CD14-positive monocyte (primary cell): Measurements from ENCODE around the gene MYH7. TPM values are rescaled to one million over a fixed set of nuclear protein-coding genes. Genes with fewer than 3 reads are reported as not detected.

Experiments
- DNase-seq, 3 donors: peaks; one replicate each; pipeline ENCODE4 v3.0.0-alpha.2; 2011 to 2022
- H2AFZ ChIP-seq: 2 replicates; pipeline ENCODE4 v1.6.0; 2012; ENCODE audit warnings: mild to moderate bottlenecking, low read depth, low read length, inconsistent platforms; ENCODE audit not compliant: insufficient read depth, poor library complexity, severe bottlenecking
- H3K27ac ChIP-seq, 2 donors: 1 replicate in 1 of 2; 2 replicates in 1 of 2; pipeline ENCODE4 v1.5.1; 2012 to 2013; ENCODE audit warnings: low read length in 2 of 2, control low read depth in 1 of 2, inconsistent platforms in 1 of 2, low read depth in 1 of 2, mild to moderate bottlenecking in 1 of 2
- H3K27me3 ChIP-seq, 2 donors: one replicate each; pipeline versions ENCODE4 v1.6.0 to v1.6.1; 2011 to 2013; ENCODE audit warnings: low read length in 2 of 2; ENCODE audit not compliant: control insufficient read depth in 2 of 2, insufficient read depth in 2 of 2
- H3K36me3 ChIP-seq, 2 donors: replicated peaks in 1 of 2; 1 replicate in 1 of 2; 2 replicates in 1 of 2; pipeline versions ENCODE4 v1.5.1 to v1.6.1; 2012 to 2013; ENCODE audit warnings: low read length in 2 of 2, control low read depth in 1 of 2, inconsistent platforms in 1 of 2, mild to moderate bottlenecking in 1 of 2; ENCODE audit not compliant: insufficient read depth in 2 of 2, control insufficient read depth in 1 of 2
- H3K4me1 ChIP-seq, 2 donors: 1 replicate in 1 of 2; 2 replicates in 1 of 2; pipeline versions ENCODE4 v1.5.1 to v1.6.1; 2012 to 2013; ENCODE audit warnings: low read length in 2 of 2, control low read depth in 1 of 2, inconsistent platforms in 1 of 2, mild to moderate bottlenecking in 1 of 2, moderate library complexity in 1 of 2; ENCODE audit not compliant: insufficient read depth in 2 of 2, control insufficient read depth in 1 of 2
- H3K4me2 ChIP-seq: replicated peaks from 2 replicates; pipeline ENCODE3; 2012; ENCODE audit warnings: low read length, moderate library complexity, mild to moderate bottlenecking; ENCODE audit not compliant: poor library complexity, severe bottlenecking; ENCODE audit errors: extremely low read depth
- H3K4me3 ChIP-seq, 3 experiments: fragments of 200-600 bp in 1 of 3; sonication (generic) in 1 of 3; replicated peaks in 1 of 3; 1 replicate in 2 of 3; 2 replicates in 1 of 3; pipeline ENCODE4 v1.5.1; 2011 to 2013; ENCODE audit warnings: low read length in 3 of 3, mild to moderate bottlenecking in 3 of 3, control low read depth in 2 of 3, low read depth in 2 of 3, inconsistent platforms in 1 of 3, moderate library complexity in 1 of 3
- H3K79me2 ChIP-seq: 2 replicates; pipeline ENCODE4 v1.6.0; 2012; ENCODE audit warnings: mild to moderate bottlenecking, control low read depth, inconsistent platforms, low read length, moderate library complexity; ENCODE audit not compliant: insufficient read depth
- H3K9ac ChIP-seq: 2 replicates; pipeline ENCODE4 v1.6.0; 2017; ENCODE audit warnings: low read length, mild to moderate bottlenecking; ENCODE audit not compliant: insufficient read depth, poor library complexity, severe bottlenecking
- H3K9me3 ChIP-seq, 2 donors: replicated peaks in 1 of 2; 1 replicate in 1 of 2; 2 replicates in 1 of 2; pipeline versions ENCODE4 v1.5.1 to v1.6.1; 2012 to 2013; ENCODE audit warnings: low read length in 2 of 2, control low read depth in 1 of 2; ENCODE audit not compliant: control insufficient read depth in 1 of 2, insufficient read depth in 1 of 2
- H4K20me1 ChIP-seq: 2 replicates; pipeline ENCODE4 v1.6.0; 2012; ENCODE audit warnings: mild to moderate bottlenecking, low read length, control low read depth, moderate library complexity; ENCODE audit not compliant: insufficient read depth
- H3K27ac Mint-ChIP-seq, 7 donors: one replicate each; pipeline ENCODE4 v1.8.0; 2020; ENCODE audit warnings: mild to moderate bottlenecking in 7 of 7, mixed read lengths in 7 of 7, moderate library complexity in 6 of 7, inconsistent platforms in 2 of 7
- H3K27me3 Mint-ChIP-seq, 3 donors: one replicate each; pipeline ENCODE4 v1.8.0; 2021 to 2022; ENCODE audit warnings: low read depth in 3 of 3, mild to moderate bottlenecking in 3 of 3, mixed read lengths in 3 of 3, moderate library complexity in 3 of 3, inconsistent platforms in 1 of 3
- H3K36me3 Mint-ChIP-seq, 2 donors: one replicate each; pipeline ENCODE4 v1.8.0; 2020; ENCODE audit warnings: mixed read lengths in 2 of 2, inconsistent platforms in 1 of 2, mild to moderate bottlenecking in 1 of 2
- H3K4me1 Mint-ChIP-seq: one replicate; pipeline ENCODE4 v1.8.0; 2020; ENCODE audit warnings: mild to moderate bottlenecking, mixed read lengths
- H3K4me3 Mint-ChIP-seq, 2 donors: one replicate each; pipeline ENCODE4 v1.8.0; 2020; ENCODE audit warnings: mild to moderate bottlenecking in 2 of 2, mixed read lengths in 2 of 2, moderate library complexity in 1 of 2
- H3K9me3 Mint-ChIP-seq, 7 donors: one replicate each; pipeline ENCODE4 v1.8.0; 2020 to 2022; ENCODE audit warnings: mixed read lengths in 7 of 7, mild to moderate bottlenecking in 6 of 7, moderate library complexity in 6 of 7, inconsistent platforms in 2 of 7
- WGBS: methylation state at CpG from one replicate; pipeline ENCODE4 v1.1.5; 2013; ENCODE audit warnings: missing lambda C conversion rate; ENCODE audit not compliant: insufficient coverage; 5-methylcytosine and 5-hydroxymethylcytosine counted together
- intact Hi-C, 2 donors: fragments of 100-400 bp; cut with micrococcal nuclease; formaldehyde crosslinking; loops; one replicate each; pipeline versions ENCODE4 v1.15.0 to v1.15.1; 2023
- polyA plus RNA-seq, 3 donors: library from polyadenylated mRNA; depleted of rRNA in 1 of 3; unstranded in 2 of 3; stranded (reverse) in 1 of 3; fragments of 300-500 nt in 2 of 3; fragments of >200 nt in 1 of 3; fragmentation: Illumina TruSeq in 2 of 3; gene quantifications; 1 replicate in 2 of 3; 2 replicates in 1 of 3; pipeline ENCODE4 v1.2.3, GENCODE V29; 2012 to 2021
- TF ChIP-seq, protein P1 (sequence below): fragments of 200-600 bp; IDR thresholded peaks from one replicate; pipeline ENCODE4 v1.8.0; 2022; ENCODE audit warnings: antibody characterized with exemption, mild to moderate bottlenecking

Gene MYH7
- polyA plus RNA-seq, 3 donors = not detected

DNA sequence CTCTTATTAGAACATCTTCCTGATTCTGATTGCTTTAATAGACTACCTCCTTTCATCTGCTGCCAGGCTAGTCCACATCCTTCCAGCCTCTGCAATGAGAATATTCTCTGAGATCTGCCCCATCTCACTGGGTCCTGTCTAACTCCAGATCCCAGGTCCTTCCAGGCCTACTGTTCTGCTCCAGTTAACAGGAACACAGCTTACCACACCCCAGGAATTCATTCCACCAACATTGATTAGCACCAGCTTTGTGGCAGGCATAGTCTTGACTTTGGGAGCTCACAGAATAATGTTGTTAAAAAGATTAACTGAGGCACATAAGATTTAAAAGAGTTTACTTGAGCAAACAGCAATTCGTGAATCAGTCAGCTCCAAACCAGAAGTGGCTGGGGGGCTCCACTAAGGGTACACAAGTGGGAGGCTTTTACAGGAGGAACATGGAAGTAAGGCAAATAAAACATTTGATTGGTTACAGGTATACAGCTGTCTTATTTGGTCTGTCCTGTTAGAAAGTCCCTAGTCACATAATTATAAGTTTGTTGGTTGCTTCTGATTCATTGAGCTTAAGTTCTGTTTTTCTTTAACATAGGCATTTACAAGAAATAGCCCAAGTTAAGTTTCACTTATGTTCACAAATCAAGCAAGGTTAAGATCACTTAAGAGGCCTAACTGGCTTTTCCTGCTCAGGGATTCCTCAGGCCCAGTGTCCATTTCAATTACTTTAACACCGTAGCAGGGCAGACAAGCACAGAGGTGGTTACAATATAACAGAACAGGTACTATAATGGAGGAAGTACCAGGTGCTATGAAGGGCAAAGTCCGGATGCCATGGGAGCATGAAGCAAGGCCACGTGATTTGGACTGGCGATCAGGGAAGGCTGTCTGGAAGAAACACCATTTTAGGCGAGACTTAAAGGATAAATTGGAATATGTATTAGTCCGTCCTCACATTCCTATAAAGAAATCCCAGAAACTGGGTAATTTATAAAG is 12.2 kb upstream of the MYH7 start:
- H3K4me1 Mint-ChIP-seq = no peaks in the 10 kb centered on the region
- no peaks in the 10 kb centered on the region for H3K9me3 Mint-ChIP-seq
- H3K27me3 Mint-ChIP-seq = peaks cover 5 to 13% (median 7%) of the 10 kb centered on the region in 3 donors
- Histone ChIP-seq H3K36me3 (no peaks in the 10 kb centered on the region), H3K9me3 (no peaks in the 10 kb centered on the region), H4K20me1 (no peaks in the 10 kb centered on the region), H3K9ac (no peak overlapping the region), H3K79me2 (no peaks in the 10 kb centered on the region), H3K4me1 (no peaks in the 10 kb centered on the region), H2AFZ (no peak overlapping the region), H3K4me2 (no peak overlapping the region), H3K27ac (no peak overlapping the region), H3K4me3 (no peak overlapping the region), H3K27me3 (peaks cover 0 to 2% of the 10 kb centered on the region in 2 donors)
- 91% methylated on average over 4 of the region's 7 CpGs for WGBS
- no peak for DNase-seq
- TF ChIP-seq, protein P1, sequence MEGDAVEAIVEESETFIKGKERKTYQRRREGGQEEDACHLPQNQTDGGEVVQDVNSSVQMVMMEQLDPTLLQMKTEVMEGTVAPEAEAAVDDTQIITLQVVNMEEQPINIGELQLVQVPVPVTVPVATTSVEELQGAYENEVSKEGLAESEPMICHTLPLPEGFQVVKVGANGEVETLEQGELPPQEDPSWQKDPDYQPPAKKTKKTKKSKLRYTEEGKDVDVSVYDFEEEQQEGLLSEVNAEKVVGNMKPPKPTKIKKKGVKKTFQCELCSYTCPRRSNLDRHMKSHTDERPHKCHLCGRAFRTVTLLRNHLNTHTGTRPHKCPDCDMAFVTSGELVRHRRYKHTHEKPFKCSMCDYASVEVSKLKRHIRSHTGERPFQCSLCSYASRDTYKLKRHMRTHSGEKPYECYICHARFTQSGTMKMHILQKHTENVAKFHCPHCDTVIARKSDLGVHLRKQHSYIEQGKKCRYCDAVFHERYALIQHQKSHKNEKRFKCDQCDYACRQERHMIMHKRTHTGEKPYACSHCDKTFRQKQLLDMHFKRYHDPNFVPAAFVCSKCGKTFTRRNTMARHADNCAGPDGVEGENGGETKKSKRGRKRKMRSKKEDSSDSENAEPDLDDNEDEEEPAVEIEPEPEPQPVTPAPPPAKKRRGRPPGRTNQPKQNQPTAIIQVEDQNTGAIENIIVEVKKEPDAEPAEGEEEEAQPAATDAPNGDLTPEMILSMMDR = no peak
- no peak overlapping the region for H3K27ac Mint-ChIP-seq
- H3K4me3 Mint-ChIP-seq = no peak overlapping the region
- no peaks in the 10 kb centered on the region for H3K36me3 Mint-ChIP-seq
- intact Hi-C loops = no loop called here

- no peak overlapping the region for H3K4me3 ChIP-seq
- no peaks in the 10 kb centered on the region for H3K9me3 Mint-ChIP-seq
- no peaks in the 10 kb centered on the region for H3K79me2 ChIP-seq
- no peak overlapping the region for H2AFZ ChIP-seq
- TF ChIP-seq, protein P1 = no peak
- no peaks in the 10 kb centered on the region for H3K4me1 Mint-ChIP-seq
- no peak overlapping the region for H3K4me2 ChIP-seq
- no peak overlapping the region for H3K9ac ChIP-seq
- H3K9me3 ChIP-seq = no peaks in the 10 kb centered on the region
- no peaks in the 10 kb centered on the region for H3K4me1 ChIP-seq
- no peak overlapping the region for H3K4me3 Mint-ChIP-seq
- H3K27me3 ChIP-seq = peaks cover 0 to 2% of the 10 kb centered on the region in 2 donors
- no peaks in the 10 kb centered on the region for H4K20me1 ChIP-seq
- intact Hi-C loops = no loop called here
- no peak for DNase-seq
- WGBS = 100% methylated on average over 3 of the region's 4 CpGs
- no peak overlapping the region for H3K27ac Mint-ChIP-seq
- H3K36me3 ChIP-seq = no peaks in the 10 kb centered on the region
- H3K27ac ChIP-seq = no peak overlapping the region
- peaks cover 5 to 12% (median 7%) of the 10 kb centered on the region in 3 donors for H3K27me3 Mint-ChIP-seq
- H3K36me3 Mint-ChIP-seq = no peaks in the 10 kb centered on the region
Observed at GRCh38 chr14:23446291-23446851, 10.9 kb upstream of the MYH7 start.
